AG09309 (cell line): ENCODE data around the gene GP5.

Source experiments
- DNase-seq: peaks from one replicate; pipeline ENCODE4 v3.0.0-alpha.2; 2010; ENCODE audit warnings: low read depth
- H3K4me3 ChIP-seq: 2 replicates; pipeline ENCODE4 v1.5.1; 2011; ENCODE audit warnings: mild to moderate bottlenecking, low read depth, low read length, moderate library complexity; ENCODE audit not compliant: control insufficient read depth
- TF ChIP-seq, protein P1 (sequence below): IDR thresholded peaks from 2 replicates; pipeline ENCODE4 v1.5.1; 2011; ENCODE audit warnings: mild to moderate bottlenecking, low read depth, low read length, inconsistent platforms; ENCODE audit not compliant: insufficient read depth, control insufficient read depth; ENCODE audit errors: missing control alignments

GP5 gene

GRCh38 chr3:194382196-194382891 lies 16.7 kb downstream of the GP5 start:
- DNase-seq = no peak
- no peak overlapping the region for H3K4me3 ChIP-seq
- TF ChIP-seq, protein P1, sequence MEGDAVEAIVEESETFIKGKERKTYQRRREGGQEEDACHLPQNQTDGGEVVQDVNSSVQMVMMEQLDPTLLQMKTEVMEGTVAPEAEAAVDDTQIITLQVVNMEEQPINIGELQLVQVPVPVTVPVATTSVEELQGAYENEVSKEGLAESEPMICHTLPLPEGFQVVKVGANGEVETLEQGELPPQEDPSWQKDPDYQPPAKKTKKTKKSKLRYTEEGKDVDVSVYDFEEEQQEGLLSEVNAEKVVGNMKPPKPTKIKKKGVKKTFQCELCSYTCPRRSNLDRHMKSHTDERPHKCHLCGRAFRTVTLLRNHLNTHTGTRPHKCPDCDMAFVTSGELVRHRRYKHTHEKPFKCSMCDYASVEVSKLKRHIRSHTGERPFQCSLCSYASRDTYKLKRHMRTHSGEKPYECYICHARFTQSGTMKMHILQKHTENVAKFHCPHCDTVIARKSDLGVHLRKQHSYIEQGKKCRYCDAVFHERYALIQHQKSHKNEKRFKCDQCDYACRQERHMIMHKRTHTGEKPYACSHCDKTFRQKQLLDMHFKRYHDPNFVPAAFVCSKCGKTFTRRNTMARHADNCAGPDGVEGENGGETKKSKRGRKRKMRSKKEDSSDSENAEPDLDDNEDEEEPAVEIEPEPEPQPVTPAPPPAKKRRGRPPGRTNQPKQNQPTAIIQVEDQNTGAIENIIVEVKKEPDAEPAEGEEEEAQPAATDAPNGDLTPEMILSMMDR = no peak

GRCh38 chr3:194381460-194381875 lies 17.6 kb downstream of the GP5 start:
- TF ChIP-seq, protein P1 = no peak
- DNase-seq = no peak
- H3K4me3 ChIP-seq = peak overlapping the region; percentile 22

GRCh38 chr3:194380326-194380725 lies 18.7 kb downstream of the GP5 start:
- TF ChIP-seq, protein P1 = no peak
- H3K4me3 ChIP-seq = no peak overlapping the region
- no peak for DNase-seq

DNA sequence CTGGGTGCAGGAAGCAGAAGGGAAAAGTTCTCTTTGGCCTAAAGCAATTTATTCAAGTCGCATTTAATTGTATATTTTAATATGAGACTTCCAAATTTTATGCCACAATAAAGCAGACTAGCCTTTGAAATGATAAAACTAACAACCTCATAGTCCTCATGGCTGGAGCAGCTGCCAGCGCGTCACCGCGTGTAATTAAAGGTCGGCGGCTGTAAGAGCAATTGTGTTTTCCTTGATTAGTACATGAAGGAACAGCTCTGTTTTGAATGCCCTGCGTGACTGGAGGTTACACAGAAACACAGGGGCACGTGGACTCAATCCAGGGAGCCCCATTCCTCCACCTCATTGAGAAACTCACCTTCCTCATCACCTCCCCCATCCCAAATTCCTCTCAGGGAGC lies 19.4 kb downstream of the GP5 start:
- TF ChIP-seq, protein P1 = no peak
- no peak for DNase-seq
- no peak overlapping the region for H3K4me3 ChIP-seq

DNA sequence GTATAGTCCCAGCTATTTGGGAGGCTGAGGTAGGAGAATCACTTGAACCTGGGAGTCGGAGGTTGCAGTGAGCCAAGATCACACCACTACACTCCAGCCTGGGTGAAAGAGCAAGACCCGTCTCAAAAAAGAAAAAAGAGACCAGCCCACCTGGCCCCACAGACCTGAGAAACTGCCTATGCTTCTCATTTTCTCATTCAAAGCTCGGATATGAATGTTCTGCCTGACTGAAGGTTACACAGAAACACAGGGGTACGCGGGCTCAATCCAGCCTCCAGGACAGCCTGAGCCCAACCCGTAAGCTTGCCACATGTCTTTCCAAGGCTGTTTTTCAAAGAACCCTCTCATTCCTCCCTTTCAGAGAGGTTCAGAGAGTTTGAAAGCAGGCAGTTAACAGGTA lies 19.8 kb downstream of the GP5 start:
- no peak overlapping the region for H3K4me3 ChIP-seq
- DNase-seq = no peak
- TF ChIP-seq, protein P1 = no peak

GRCh38 chr3:194377708-194378107 lies 21.4 kb downstream of the GP5 start:
- H3K4me3 ChIP-seq = no peak overlapping the region
- TF ChIP-seq, protein P1 = no peak
- no peak for DNase-seq
